Heart right ventricle (tissue), 16 donors: ENCODE results near the gene TMEM115. TPM values are rescaled to one million over a fixed set of nuclear protein-coding genes. Genes with fewer than 3 reads are reported as not detected.

Source experiments
- ATAC-seq, 8 donors: fragments of 200-7000 bp; cut with Tn5 transposase; one replicate each; pipeline ENCODE4 v1.9.1; 2020; ENCODE audit warnings: mild to moderate bottlenecking in 8 of 8, moderate library complexity in 8 of 8, moderate number of reproducible peaks in 1 of 8
- DNase-seq, 2 donors: peaks; one replicate each; pipeline ENCODE4 v3.0.0-alpha.2; 2020
- H3K27ac ChIP-seq, 10 donors: fragments of 200-600 bp; sonication (generic) in 2 of 10; one replicate each; pipeline versions ENCODE4 v1.5.0 to v1.8.0; 2020 to 2022; ENCODE audit warnings: mild to moderate bottlenecking in 3 of 10
- H3K27me3 ChIP-seq, 7 donors: fragments of 200-600 bp; one replicate each; pipeline ENCODE4 v1.8.0; 2021 to 2022; ENCODE audit warnings: mild to moderate bottlenecking in 2 of 7
- H3K36me3 ChIP-seq, 9 donors: fragments of 200-600 bp; sonication (generic) in 1 of 9; one replicate each; pipeline versions ENCODE4 v1.5.0 to v1.8.0; 2020 to 2022; ENCODE audit warnings: mild to moderate bottlenecking in 2 of 9
- H3K4me1 ChIP-seq, 9 donors: fragments of 200-600 bp; sonication (generic) in 1 of 9; one replicate each; pipeline versions ENCODE4 v1.5.0 to v1.8.0; 2020 to 2022; ENCODE audit warnings: mild to moderate bottlenecking in 4 of 9
- H3K4me3 ChIP-seq, 10 donors: fragments of 200-600 bp; sonication (generic) in 2 of 10; one replicate each; pipeline versions ENCODE4 v1.5.0 to v1.8.0; 2020 to 2022; ENCODE audit warnings: mild to moderate bottlenecking in 7 of 10, moderate library complexity in 2 of 10
- H3K9me3 ChIP-seq, 11 donors: fragments of 200-600 bp in 10 of 11; sonication (generic) in 2 of 11; one replicate each; pipeline versions ENCODE4 v1.5.0 to v1.8.0; 2013 to 2022; ENCODE audit warnings: mild to moderate bottlenecking in 2 of 11, control low read depth in 1 of 11, moderate library complexity in 1 of 11
- WGBS, 2 donors: extraction: QIAGEN DNeasy Blood & Tissue Kit; methylation state at CpG; one replicate each; pipeline ENCODE4 v1.1.7; 2013; ENCODE audit warnings: inconsistent platforms in 1 of 2; 5-methylcytosine and 5-hydroxymethylcytosine counted together
- intact Hi-C, 10 donors: fragments of 100-400 bp; cut with DNase I; formaldehyde crosslinking; loops; one replicate each; pipeline versions ENCODE4 v1.11.1 to v1.14.2; 2022
- polyA plus RNA-seq, 2 donors: library from polyadenylated mRNA; stranded (reverse); fragments of 200-250 nt; gene quantifications; one replicate each; pipeline ENCODE4 v1.2.3, GENCODE V29; 2013
- total RNA-seq, 10 donors: library from RNA; stranded (reverse); fragmentation: NEBNext Ultra II Directional in 3 of 10; extraction: Animal tissue kit (Norgen Biotek cat#: 25700) in 3 of 10; gene quantifications; one replicate each; pipeline versions ENCODE4 v1.2.1 to v1.2.4, GENCODE V29; 2021 to 2023
- TF ChIP-seq, protein P1 (sequence below), 9 donors: fragments of 200-600 bp; sonication (generic) in 2 of 9; IDR thresholded peaks; one replicate each; pipeline versions ENCODE4 v1.5.0 to v1.8.0; 2021 to 2022; ENCODE audit warnings: antibody characterized with exemption in 9 of 9, mild to moderate bottlenecking in 5 of 9, moderate library complexity in 1 of 9
- donor health status: Arrhythmogenic right ventricular cardiomyopathy.
- donor health status: ischemic (EF 13 %, LVEDD 7.1; RV severe dilation, severe dysfunction).
- donor health status: healthy with polysubstance abuse.
- donor health status: DM: no; HTN: yes; CAD: no.
- donor health status: DM: no; HTN: no; CAD: no.
- donor health status: ischemic (EF 25% LVEDD 6.9; RV normal size, moderate dysfunction).
- donor health status: ischemic (EF 25% LVEDD 5.7; RV mildly dilated, moderate dysfunction).
- donor health status: healthy.
- donor health status: DM: yes; HTN: yes; CAD: no.
- donor health status: Ischemic cardiomyopathy.
- donor health status: ischemic (EF 35%, LVEDD 5.7; RV mildly dilated, moderate dysfunction).
- donor health status: nonischemic (EF 11% LVEDD 7.7; RV severe dilation, severe dysfunction).
- donor health status: DM: yes; HTN: yes; CAD: no.
- donor health status: PGD.
- donor health status: ischemic (EF 29% LVEDD 5.4; RV normal size, mild dysfunction).
- donor health status: nonischemic (EF 23%, LVEDD 6.1; RV moderate dilation, normal function).

TMEM115 gene
- total and polyA plus RNA-seq, 12 donors, result 18.1 to 47.6 (median 24.2) TPM

- Histone ChIP-seq H3K4me3 (no peak overlapping the region), H3K36me3 (no peaks in the 10 kb centered on the region), H3K27ac (no peak overlapping the region), H3K4me1 (no peaks in the 10 kb centered on the region), H3K27me3 (no peaks in the 10 kb centered on the region), H3K9me3 (no peaks in the 10 kb centered on the region)
- WGBS, 2 donors, result 20 to 34% methylated on average over 8 of the region's 8 CpGs
- ATAC-seq, result no peak
- intact Hi-C loops, result no loop called here
- DNase-seq, result no peak
- TF ChIP-seq, protein P1, sequence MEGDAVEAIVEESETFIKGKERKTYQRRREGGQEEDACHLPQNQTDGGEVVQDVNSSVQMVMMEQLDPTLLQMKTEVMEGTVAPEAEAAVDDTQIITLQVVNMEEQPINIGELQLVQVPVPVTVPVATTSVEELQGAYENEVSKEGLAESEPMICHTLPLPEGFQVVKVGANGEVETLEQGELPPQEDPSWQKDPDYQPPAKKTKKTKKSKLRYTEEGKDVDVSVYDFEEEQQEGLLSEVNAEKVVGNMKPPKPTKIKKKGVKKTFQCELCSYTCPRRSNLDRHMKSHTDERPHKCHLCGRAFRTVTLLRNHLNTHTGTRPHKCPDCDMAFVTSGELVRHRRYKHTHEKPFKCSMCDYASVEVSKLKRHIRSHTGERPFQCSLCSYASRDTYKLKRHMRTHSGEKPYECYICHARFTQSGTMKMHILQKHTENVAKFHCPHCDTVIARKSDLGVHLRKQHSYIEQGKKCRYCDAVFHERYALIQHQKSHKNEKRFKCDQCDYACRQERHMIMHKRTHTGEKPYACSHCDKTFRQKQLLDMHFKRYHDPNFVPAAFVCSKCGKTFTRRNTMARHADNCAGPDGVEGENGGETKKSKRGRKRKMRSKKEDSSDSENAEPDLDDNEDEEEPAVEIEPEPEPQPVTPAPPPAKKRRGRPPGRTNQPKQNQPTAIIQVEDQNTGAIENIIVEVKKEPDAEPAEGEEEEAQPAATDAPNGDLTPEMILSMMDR (IDR thresholded peaks at IDR 0.05), result no peak
Observed at GRCh38 chr3:50405249-50405648, 45.9 kb upstream of the TMEM115 start.

GRCh38 chr3:50401978-50402595, 42.8 kb upstream of the TMEM115 start:
- DNase-seq (no peak), ATAC-seq (no peak)
- H3K36me3 ChIP-seq, result no peaks in the 10 kb centered on the region
- TF ChIP-seq, protein P1 (IDR thresholded peaks at IDR 0.05), result no peak
- no peaks in the 10 kb centered on the region for H3K27me3 ChIP-seq
- 33% methylated on average over 5 of the region's 5 CpGs for WGBS, 2 donors
- no peaks in the 10 kb centered on the region for H3K4me1 ChIP-seq
- intact Hi-C loops, result no loop called here
- H3K27ac ChIP-seq, result no peak overlapping the region
- H3K4me3 ChIP-seq, result no peak overlapping the region
- no peaks in the 10 kb centered on the region for H3K9me3 ChIP-seq

DNA sequence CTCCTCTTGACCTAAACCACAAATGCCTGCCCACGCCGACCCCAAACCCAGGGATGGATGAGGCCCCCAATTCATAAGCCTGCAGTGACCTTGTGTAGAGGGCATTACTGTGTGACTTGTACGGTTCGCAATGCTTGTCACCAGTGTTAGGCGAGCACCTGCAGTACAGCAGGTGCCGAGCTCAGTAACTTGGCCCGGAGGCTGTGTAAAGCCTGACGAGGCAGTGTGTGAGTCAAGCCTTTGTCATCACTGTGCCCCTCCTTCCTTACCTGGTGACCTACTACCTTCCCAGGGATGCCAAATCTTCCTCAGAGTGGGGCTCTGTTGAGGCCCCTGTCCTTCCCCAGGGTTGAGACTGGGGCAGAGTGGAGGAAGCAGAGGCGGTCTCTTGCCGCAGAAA, 37.2 kb upstream of the TMEM115 start:
- DNase-seq, result no peak
- no peak for ATAC-seq
- H3K27ac ChIP-seq, result no peak overlapping the region
- peaks cover 0 to 17% (median 11%) of the 10 kb centered on the region in 9 donors for H3K4me1 ChIP-seq
- TF ChIP-seq, protein P1 (IDR thresholded peaks at IDR 0.05), result no peak
- intact Hi-C loops, result no loop called here
- H3K4me3 ChIP-seq, result no peak overlapping the region
- H3K9me3 ChIP-seq, result no peaks in the 10 kb centered on the region
- no peaks in the 10 kb centered on the region for H3K36me3 ChIP-seq
- WGBS, 2 donors, result 91 to 94% methylated on average over 10 of the region's 10 CpGs
- no peaks in the 10 kb centered on the region for H3K27me3 ChIP-seq

GRCh38 chr3:50395070-50395860, 35.9 kb upstream of the TMEM115 start:
- WGBS, 2 donors, result 85 to 86% methylated on average over 10 of the region's 10 CpGs
- peaks cover 9 to 29% (median 23%) of the 10 kb centered on the region in 9 donors for H3K4me1 ChIP-seq
- TF ChIP-seq, protein P1 (IDR thresholded peaks at IDR 0.05), result no peak
- H3K27me3 ChIP-seq, result no peaks in the 10 kb centered on the region
- no peak overlapping the region for H3K27ac ChIP-seq
- H3K36me3 ChIP-seq, result no peaks in the 10 kb centered on the region
- H3K4me3 ChIP-seq, result no peak overlapping the region
- intact Hi-C loops, result no loop called here
- ATAC-seq (no peak), DNase-seq (no peak)
- H3K9me3 ChIP-seq, result no peaks in the 10 kb centered on the region
